Breast epithelium (tissue), 3 donors: ENCODE results near the gene TANGO2.

Experiments
- CTCF ChIP-seq, 3 donors: fragments of 450-650 bp; IDR thresholded peaks; one replicate each; pipeline ENCODE4 v1.5.1; 2016 to 2017; ENCODE audit warnings: antibody characterized with exemption in 3 of 3, mild to moderate bottlenecking in 3 of 3, moderate library complexity in 3 of 3
- POLR2A ChIP-seq: fragments of 450-650 bp; IDR thresholded peaks from one replicate; pipeline ENCODE4 v1.6.1; 2016; ENCODE audit warnings: antibody characterized with exemption, mild to moderate bottlenecking, moderate library complexity
- POLR2AphosphoS5 ChIP-seq, 3 donors: sonication (generic); formaldehyde crosslinking; IDR thresholded peaks; one replicate each; pipeline ENCODE4 v1.6.1; 2017; ENCODE audit warnings: antibody characterized with exemption in 3 of 3

DNA sequence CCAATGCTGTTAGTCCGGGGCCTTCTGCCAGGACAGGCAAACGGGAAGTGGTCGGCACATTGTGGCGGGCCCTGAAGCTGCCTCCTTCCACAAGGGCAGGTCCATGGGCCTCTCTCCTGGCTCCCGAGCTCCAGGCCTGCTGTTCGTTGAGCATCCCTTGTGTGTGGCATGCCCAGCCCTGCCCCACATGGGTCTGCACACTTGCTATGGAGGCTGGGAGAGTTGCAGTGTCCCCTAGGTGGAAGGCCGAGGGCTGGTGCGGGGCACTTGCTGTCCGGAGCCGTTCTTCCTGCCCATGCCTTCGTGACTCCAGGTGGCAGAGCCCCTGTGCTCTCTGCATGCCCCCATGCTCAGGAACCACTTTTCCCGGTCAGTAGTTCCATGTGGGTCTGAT lies 33.1 kb downstream of the TANGO2 start:
- no peak for TF ChIP-seq CTCF (IDR thresholded peaks at IDR 0.05)
- TF ChIP-seq POLR2AphosphoS5 (IDR thresholded peaks at IDR 0.05) = no peak
- TF ChIP-seq POLR2A = no peak
